OCI-LY7 (cell line): ENCODE data around the gene SIAE. TPM values are rescaled to one million over a fixed set of nuclear protein-coding genes. Genes with fewer than 3 reads are reported as not detected.

Source experiments
- Bru-seq: library from RNA; stranded (reverse); fragments of 400-500 nt; gene quantifications from one replicate; lab custom pipeline; 2021; lab: Mats Ljungman, UMichigan
- BruChase-seq, 2 experiments: library from RNA; stranded (reverse); fragments of 400-500 nt; gene quantifications; one replicate each; lab custom pipeline; 2021; lab: Mats Ljungman, UMichigan
- BruUV-seq: library from RNA; stranded (reverse); fragments of 400-500 nt; replicated peaks from 2 replicates; lab custom pipeline; 2021; lab: Mats Ljungman, UMichigan
- CTCF ChIA-PET: fragments of 300-600 bp; sonication (Branson Sonifier 250); formaldehyde crosslinking; loops from one replicate; lab custom pipeline; 2022; ENCODE audit warnings: antibody characterized with exemption; ENCODE audit not compliant: unreplicated experiment; lab: Charles Lee
- POLR2A ChIA-PET: fragments of 300-600 bp; sonication (Branson Sonifier 250); formaldehyde crosslinking; loops from one replicate; lab custom pipeline; 2022; ENCODE audit warnings: antibody characterized with exemption; lab: Charles Lee
- DNase-seq: peaks from one replicate; pipeline ENCODE4 v3.0.0-alpha.2; 2015; ENCODE audit warnings: low spot score
- H2AFZ ChIP-seq: fragments of 200-600 bp; sonication (generic), shearing (Covaris generic); 2 replicates; pipeline ENCODE4 v1.6.1; 2014; ENCODE audit warnings: mild to moderate bottlenecking, antibody characterized with exemption, low read length, moderate library complexity
- H3K27ac ChIP-seq: fragments of 200-600 bp; sonication (generic); 2 replicates; pipeline ENCODE4 v1.5.1; 2014; ENCODE audit warnings: mixed run types, low read depth, mild to moderate bottlenecking, moderate library complexity, low read length, inconsistent platforms; ENCODE audit not compliant: poor library complexity, severe bottlenecking
- H3K36me3 ChIP-seq: fragments of 200-600 bp; sonication (generic); 2 replicates; pipeline ENCODE4 v1.6.1; 2014; ENCODE audit warnings: mild to moderate bottlenecking, antibody characterized with exemption, low read length, moderate library complexity, mixed read lengths; ENCODE audit not compliant: insufficient read depth
- H3K4me1 ChIP-seq: fragments of 200-600 bp; sonication (generic); 2 replicates; pipeline ENCODE4 v1.5.1; 2014; ENCODE audit warnings: mild to moderate bottlenecking, low read length; ENCODE audit not compliant: insufficient read depth, poor library complexity, severe bottlenecking
- H3K4me2 ChIP-seq: fragments of 200-600 bp; sonication (generic); 2 replicates; pipeline ENCODE4 v1.6.1; 2014; ENCODE audit warnings: mild to moderate bottlenecking, low read length
- H3K4me3 ChIP-seq: fragments of 200-600 bp; sonication (generic); 2 replicates; pipeline ENCODE4 v1.5.1; 2014; ENCODE audit warnings: mild to moderate bottlenecking, low read depth, low read length; ENCODE audit not compliant: poor library complexity, severe bottlenecking
- H3K79me2 ChIP-seq: fragments of 200-600 bp; sonication (generic); 2 replicates; pipeline ENCODE4 v1.6.1; 2016; ENCODE audit warnings: low read depth, mild to moderate bottlenecking, low read length, moderate library complexity, mixed read lengths; ENCODE audit not compliant: insufficient read depth
- H3K9me2 ChIP-seq: fragments of 200-600 bp; sonication (generic); 2 replicates; pipeline ENCODE4 v1.6.1; 2016; ENCODE audit warnings: mild to moderate bottlenecking, low read length, mixed read lengths; ENCODE audit not compliant: insufficient read depth
- H3K9me3 ChIP-seq: fragments of 200-600 bp; sonication (generic); 2 replicates; pipeline ENCODE4 v1.6.1; 2014; ENCODE audit warnings: mild to moderate bottlenecking, mixed run types, low read length, mixed read lengths
- H4K20me1 ChIP-seq: fragments of 200-600 bp; sonication (generic); 2 replicates; pipeline ENCODE4 v1.6.1; 2014; ENCODE audit warnings: mild to moderate bottlenecking, antibody characterized with exemption, low read length, moderate library complexity, mixed read lengths; ENCODE audit not compliant: insufficient read depth
- CTCF ChIP-seq: fragments of 200-600 bp; sonication (generic); conservative IDR thresholded peaks from 2 replicates; pipeline ENCODE4 v1.5.1; 2014; ENCODE audit warnings: mild to moderate bottlenecking, antibody characterized with exemption, low read length, moderate library complexity, mixed read lengths
- EZH2phosphoT487 ChIP-seq: fragments of 200-600 bp; sonication (generic); IDR thresholded peaks from 2 replicates; pipeline ENCODE4 v1.6.1; 2018; ENCODE audit warnings: low read depth, borderline replicate concordance, mild to moderate bottlenecking, mixed run types, antibody characterized with exemption, low read length, moderate library complexity, mixed read lengths
- intact Hi-C: fragments of 100-400 bp; cut with micrococcal nuclease; formaldehyde crosslinking; loops from one replicate; pipeline ENCODE4 v1.10.0; 2022; ENCODE audit not compliant: unreplicated experiment
- long read RNA-seq: library from polyadenylated mRNA; stranded (forward); transcript quantifications from one replicate; pipeline ENCODE4 v2.0.0, GENCODE V29; 2022
- total RNA-seq, 2 experiments: library from RNA; depleted of rRNA in 1 of 2; stranded (reverse); fragments of >200 nt in 1 of 2; shearing (Covaris generic) in 1 of 2; gene quantifications; 2 replicates each; pipeline ENCODE4 v1.2.3, GENCODE V29; 2014 to 2022

The SIAE gene
- 2.6 and 4.8 TPM in 2 replicates for total RNA-seq (2014; rRNA removed; shearing (Covaris generic))
- total RNA-seq (2022), result 7.3 and 8.6 TPM in 2 replicates
- Bru-seq, nascent RNA, result percentile 47 among the genes with signal in this experiment
- BruChase-seq, experiment 1, labeled RNA remaining after a 6-hour chase, result percentile 51 among the genes with signal in this experiment
- percentile 48 among the genes with signal in this experiment for BruChase-seq, experiment 2, labeled RNA remaining after a 2-hour chase
- long read RNA-seq, full-length matches to known transcripts, result 9 of 14 reads
- long read RNA-seq, partial matches to known transcripts, result 3 of 14 reads
- long read RNA-seq, other reads (novel, unspliced or antisense), result 2 of 14 reads

DNA sequence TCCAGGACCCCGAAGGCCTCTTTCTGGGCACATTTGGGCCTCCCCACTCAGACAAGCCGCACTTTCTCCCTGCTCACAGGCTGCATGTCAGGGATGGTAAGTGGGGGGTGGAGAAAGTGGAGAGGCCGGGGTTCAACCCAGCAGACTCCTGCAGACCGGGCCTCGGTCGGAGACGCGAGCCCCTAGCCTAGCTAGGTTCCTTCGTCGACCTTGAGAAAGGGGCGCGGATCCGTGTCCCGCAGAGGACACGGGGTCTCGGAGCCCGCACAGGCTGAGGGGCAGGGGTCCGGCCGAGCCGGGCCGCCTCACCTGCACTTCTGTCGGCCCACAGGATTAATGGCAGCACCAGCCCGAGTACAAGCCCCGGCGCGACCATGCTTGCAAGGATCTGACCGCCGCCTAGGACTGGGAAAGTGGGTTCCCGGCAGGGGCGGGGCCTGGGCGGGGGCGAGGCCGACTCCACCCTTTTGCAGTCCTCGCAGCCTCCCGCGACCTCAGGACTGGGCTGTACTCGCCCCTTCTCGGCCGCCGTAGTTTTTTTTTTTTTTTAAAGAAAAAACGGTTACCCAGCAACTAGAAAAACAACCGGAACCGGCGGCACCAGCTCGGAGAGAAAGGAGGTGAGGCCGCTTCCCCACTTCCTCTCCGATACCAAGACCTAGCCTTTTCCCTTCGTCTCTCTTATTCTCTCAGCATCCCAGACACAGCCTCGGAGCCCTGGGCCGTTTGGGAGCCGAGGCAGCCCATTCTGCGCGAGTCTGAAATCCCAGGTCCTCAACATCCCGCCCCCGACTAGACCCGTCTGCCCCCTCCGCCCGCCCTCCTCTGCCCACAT, at the start of gene SIAE, which contains the start of gene SPA17:
TSS of gene SIAE (minus strand) at position 407 of the 835 bp plus-strand sequence. CDS start at position 376, 31 bp downstream.
TSS of gene SPA17 (plus strand) at position 572 of the 835 bp plus-strand sequence. CDS start 1,361 bp downstream, outside the sequence.
- Histone ChIP-seq H3K9me3 (peaks cover 5% of the 10 kb centered on the region; the same call in 1 of the 2 replicates), H3K4me3 (peak within 1 kb of the TSS; percentile 79), H3K9me2 (no peaks in the 10 kb centered on the region), H4K20me1 (no peaks in the 10 kb centered on the region), H3K36me3 (no peaks in the 10 kb centered on the region), H2AFZ (peak within 1 kb of the TSS; percentile 86), H3K4me1 (peaks cover 45% of the 10 kb centered on the region), H3K79me2 (no peaks in the 10 kb centered on the region), H3K27ac (peak within 1 kb of the TSS; percentile 30), H3K4me2 (peak within 1 kb of the TSS; percentile 86)
- CTCF ChIA-PET, result no interaction called here
- peak; percentile 93 for DNase-seq
- TF ChIP-seq EZH2phosphoT487 (no peak), CTCF (no peak)
- intact Hi-C loops, result loop anchor here (2.0 kb wide), 1 partner anchor 281 kb away; the partner anchor contains the start of gene CCDC15
- POLR2A ChIA-PET, result interaction anchor here (0.6 to 2.4 kb wide), 12 partner anchors 10 to 1588 kb away, joined by 3 to 9 read pairs (median 3); partner anchors contain the start of gene MSANTD2
- BruUV-seq, result no TSS peak

GRCh38 chr11:124722176-124722575, 48.6 kb upstream of the SIAE start:
- Histone ChIP-seq H4K20me1 (no peaks in the 10 kb centered on the region), H3K9me3 (no peaks in the 10 kb centered on the region), H2AFZ (peak overlapping the region; percentile 14; the same call in 1 of the 2 replicates), H3K36me3 (no peaks in the 10 kb centered on the region), H3K27ac (no peak overlapping the region), H3K9me2 (no peaks in the 10 kb centered on the region), H3K4me1 (peaks cover 40% of the 10 kb centered on the region), H3K4me2 (peak overlapping the region; percentile 26; the same call in 1 of the 2 replicates), H3K79me2 (no peaks in the 10 kb centered on the region), H3K4me3 (no peak overlapping the region)
- no TSS peak for BruUV-seq
- POLR2A ChIA-PET, result no interaction called here
- intact Hi-C loops, result no loop called here
- no peak for DNase-seq
- TF ChIP-seq EZH2phosphoT487 (no peak), CTCF (no peak)
- CTCF ChIA-PET, result no interaction called here
